ENCODE measurements around the gene TRIO.

The TRIO gene

DNA sequence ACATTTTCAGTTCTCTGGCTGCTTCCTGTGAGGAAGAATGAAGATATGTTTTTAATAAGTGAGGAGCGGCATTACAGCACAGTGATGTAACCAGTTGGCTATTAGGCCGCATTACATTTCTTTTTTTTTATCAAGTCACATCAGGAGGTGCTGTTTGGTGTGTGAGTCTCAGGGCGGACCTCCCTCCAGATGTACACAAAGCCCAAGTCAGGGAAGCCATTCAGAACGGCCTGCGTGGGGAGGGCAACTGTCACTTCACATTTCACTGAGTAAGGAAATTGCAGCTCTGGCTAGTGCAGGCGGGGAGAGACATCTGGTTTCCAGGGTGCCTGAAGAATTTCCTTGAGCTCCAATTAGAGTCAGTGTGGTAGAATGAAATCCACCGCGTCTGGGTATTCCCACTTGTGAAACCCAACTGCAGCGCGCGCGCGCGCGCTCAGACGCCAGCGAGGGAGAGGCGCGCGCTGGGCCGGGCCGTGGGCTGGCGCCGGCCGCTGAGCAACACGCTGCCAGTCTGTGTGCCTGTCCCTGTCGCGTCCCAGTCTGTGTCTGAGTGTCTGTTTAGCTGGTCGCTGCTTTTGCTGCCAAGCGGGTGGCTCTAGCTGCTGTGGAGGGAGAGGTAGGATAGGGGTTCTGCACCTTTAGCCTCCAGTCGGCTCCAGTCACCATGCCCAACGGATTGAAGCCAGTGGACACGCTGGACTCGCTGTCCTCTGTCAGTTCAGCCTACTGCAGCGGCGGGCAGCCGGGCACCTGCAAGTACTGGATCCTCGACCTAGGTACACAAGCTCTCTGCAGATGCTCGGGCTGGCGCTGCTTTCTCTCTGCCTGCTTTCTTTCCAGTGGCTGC is 297.7 kb downstream of the TRIO start:
- DNase-seq: no peak
- Mint-ChIP-seq H3K27me3 (peaks cover 6 to 31% of the 10 kb centered on the region in 2 donors), H3K4me3 (no peak overlapping the region), H3K4me1 (ENCODE audit: low read depth in 2 of 2) (peaks cover 0 to 4% of the 10 kb centered on the region in 2 donors), H3K9me3 (no peaks in the 10 kb centered on the region), H3K36me3 (ENCODE audit: insufficient read depth) (no peaks in the 10 kb centered on the region), H3K27ac (no peak overlapping the region)
- no peak for ATAC-seq (replicated peaks)

DNA sequence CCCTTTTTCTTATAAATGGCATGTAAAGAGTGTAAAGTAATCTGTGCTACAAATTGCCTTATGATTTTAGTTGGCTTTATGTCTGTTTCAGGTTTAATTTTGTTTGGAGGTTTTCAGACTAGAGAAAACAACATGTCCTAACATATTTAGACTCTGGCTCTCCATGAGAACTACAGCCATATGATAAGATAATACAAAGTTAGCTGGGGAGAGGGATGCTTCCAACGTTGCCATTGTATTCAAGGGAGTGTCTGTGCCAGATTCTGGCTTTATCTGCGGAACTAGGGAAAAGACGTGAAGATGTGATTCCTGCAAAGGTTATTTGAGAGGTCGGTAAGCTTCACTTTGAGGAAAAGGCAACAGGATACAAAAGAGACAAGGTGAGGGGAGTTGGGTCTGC is 298.5 kb downstream of the TRIO start:
- Mint-ChIP-seq H3K36me3 (ENCODE audit: insufficient read depth) (no peaks in the 10 kb centered on the region), H3K4me1 (ENCODE audit: low read depth in 2 of 2) (peaks cover 0 to 4% of the 10 kb centered on the region in 2 donors), H3K4me3 (no peak overlapping the region), H3K9me3 (no peaks in the 10 kb centered on the region), H3K27me3 (peaks cover 6 to 31% of the 10 kb centered on the region in 2 donors), H3K27ac (no peak overlapping the region)
- DNase-seq (no peak), ATAC-seq (replicated peaks) (no peak)

DNA sequence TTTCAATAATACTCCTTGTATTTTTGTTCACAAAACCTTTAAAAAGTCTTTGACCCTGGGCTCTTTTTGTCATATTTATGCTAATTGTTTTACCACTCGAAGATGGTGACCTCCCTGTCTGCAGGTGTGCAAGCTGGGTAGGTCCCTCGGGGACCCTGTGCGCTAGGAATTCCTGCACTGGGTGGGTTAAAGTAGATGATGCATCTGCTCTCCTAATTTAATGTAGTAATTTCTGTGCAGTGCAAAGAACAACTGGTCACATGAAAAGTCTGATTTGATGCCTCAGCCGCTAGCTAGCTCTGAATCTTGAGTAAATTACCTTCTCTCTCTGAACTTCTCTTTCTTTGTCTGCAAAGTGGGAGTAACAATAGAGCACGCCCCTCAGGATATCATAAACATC is 299.4 kb downstream of the TRIO start:
- Mint-ChIP-seq H3K4me1 (ENCODE audit: low read depth in 2 of 2) (peaks cover 0 to 4% of the 10 kb centered on the region in 2 donors), H3K36me3 (ENCODE audit: insufficient read depth) (no peaks in the 10 kb centered on the region), H3K4me3 (no peak overlapping the region), H3K9me3 (no peaks in the 10 kb centered on the region), H3K27ac (no peak overlapping the region), H3K27me3 (peaks cover 6 to 31% of the 10 kb centered on the region in 2 donors)
- DNase-seq (no peak), ATAC-seq (replicated peaks) (no peak)

DNA sequence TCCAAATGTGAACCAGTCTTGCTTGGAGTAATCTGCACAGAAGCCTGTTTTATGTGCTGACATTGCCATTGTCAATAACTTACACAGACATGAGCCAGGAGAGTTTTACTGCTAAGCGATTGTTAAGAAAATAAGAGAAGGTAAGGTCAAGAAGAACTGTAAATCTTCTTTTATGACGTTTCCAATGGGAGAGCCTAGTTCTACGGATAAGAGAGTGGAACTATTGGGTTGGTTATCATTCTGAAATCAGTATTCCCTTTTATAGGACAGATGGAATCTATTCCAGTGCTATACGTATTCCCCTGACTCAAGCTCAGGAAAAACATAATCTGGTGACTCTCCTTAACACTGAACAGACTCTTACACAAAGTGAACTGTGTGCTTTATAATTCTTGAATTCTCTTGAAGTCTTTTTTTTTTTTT is 300.5 kb downstream of the TRIO start:
- Mint-ChIP-seq H3K27me3 (peaks cover 0 to 26% of the 10 kb centered on the region in 2 donors), H3K4me1 (ENCODE audit: low read depth in 2 of 2) (no peaks in the 10 kb centered on the region), H3K27ac (no peak overlapping the region), H3K9me3 (no peaks in the 10 kb centered on the region), H3K4me3 (no peak overlapping the region), H3K36me3 (ENCODE audit: insufficient read depth) (no peaks in the 10 kb centered on the region)
- ATAC-seq (replicated peaks) (no peak), DNase-seq (no peak)

DNA sequence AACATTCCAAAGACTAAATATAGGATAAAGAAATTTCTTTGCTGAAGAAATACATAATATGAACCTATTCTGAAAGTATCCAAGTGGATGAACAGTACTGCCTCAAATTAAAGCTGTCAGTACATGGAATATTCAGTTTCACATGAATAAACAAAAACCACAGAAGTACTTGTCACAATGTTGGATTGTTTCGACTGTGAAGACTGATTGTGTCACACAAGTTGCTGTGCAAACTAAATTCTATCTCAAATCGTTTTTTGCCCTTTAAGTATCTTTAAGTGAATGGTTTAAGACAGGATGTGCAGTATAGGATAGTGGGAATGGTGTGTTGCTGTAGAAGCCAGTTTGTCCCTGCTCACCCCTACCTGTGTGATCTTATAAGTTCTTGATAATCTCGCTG is 301.0 kb downstream of the TRIO start:
- H3K27ac Mint-ChIP-seq: no peak overlapping the region

DNA sequence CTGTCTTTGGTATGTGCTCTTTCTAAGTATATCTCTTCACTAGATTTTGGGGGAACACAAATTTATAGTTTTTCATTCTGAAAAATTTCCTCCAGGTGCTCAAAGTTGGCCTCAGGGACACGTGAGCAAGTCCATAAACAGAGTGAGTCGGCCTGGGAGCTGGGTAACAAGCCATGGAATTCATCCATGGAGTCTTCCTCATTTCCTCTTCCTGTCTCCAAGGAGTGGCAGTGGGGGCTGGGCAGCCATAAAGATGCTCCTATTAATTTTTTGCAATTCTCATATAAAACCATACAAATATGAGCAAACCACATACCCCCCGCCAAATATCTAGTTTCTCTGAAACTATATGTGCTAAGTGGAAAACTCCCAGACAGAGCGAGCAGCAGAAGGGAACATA is 301.9 kb downstream of the TRIO start:
- ATAC-seq (replicated peaks): no peak
- Mint-ChIP-seq H3K4me1 (ENCODE audit: low read depth in 2 of 2) (peaks cover 2 to 4% of the 10 kb centered on the region in 2 donors), H3K4me3 (no peak overlapping the region), H3K9me3 (no peaks in the 10 kb centered on the region), H3K27ac (no peak overlapping the region), H3K36me3 (ENCODE audit: insufficient read depth) (peaks cover under 1% of the 10 kb centered on the region), H3K27me3 (peaks cover 0 to 22% of the 10 kb centered on the region in 2 donors)
- no peak for DNase-seq

More for the DNA sequence above, 301.0 kb downstream of the TRIO start:
- no peak overlapping the region for H3K4me3 Mint-ChIP-seq
- peaks cover 0 to 22% of the 10 kb centered on the region in 2 donors for H3K27me3 Mint-ChIP-seq
- no peaks in the 10 kb centered on the region for H3K9me3 Mint-ChIP-seq
- H3K36me3 Mint-ChIP-seq (ENCODE audit: insufficient read depth): no peaks in the 10 kb centered on the region
- H3K4me1 Mint-ChIP-seq (ENCODE audit: low read depth in 2 of 2): no peaks in the 10 kb centered on the region
- DNase-seq: no peak
- ATAC-seq (replicated peaks): no peak

DNA sequence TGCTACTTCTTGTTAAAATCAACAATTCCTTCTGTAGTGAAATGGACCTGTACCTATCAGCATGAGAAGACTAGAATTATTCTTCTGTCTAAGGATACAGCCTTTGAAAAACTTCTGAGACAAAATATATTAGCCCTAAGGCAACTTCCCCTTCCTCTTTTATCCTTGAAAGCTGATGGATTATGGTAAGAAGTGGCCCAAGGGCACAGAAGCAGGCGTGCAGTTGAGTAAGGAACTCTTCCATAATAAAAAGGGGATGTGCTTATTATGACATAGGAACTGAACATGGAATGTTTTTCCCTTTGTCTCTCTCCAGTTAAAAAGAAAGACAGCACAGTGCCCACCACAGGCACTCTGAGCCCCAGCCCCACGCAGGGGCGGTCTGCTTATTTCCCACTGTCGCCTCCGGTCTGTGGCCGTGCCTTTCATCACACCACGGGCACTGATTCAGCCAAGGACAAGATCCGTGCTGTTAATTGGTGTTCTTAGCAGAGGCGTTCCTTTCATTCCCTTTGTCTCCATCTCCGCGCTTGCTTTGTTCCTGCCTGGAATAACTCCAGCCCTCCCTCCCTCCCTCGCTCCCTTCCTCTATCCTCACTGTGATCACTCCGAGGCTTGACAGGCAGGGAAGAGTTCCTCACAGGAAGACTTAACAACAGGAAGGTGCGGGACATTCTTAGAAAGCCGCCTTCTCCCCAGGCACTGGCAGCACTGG is 302.6 kb downstream of the TRIO start:
- Mint-ChIP-seq H3K9me3 (no peaks in the 10 kb centered on the region), H3K27me3 (peaks cover 0 to 22% of the 10 kb centered on the region in 2 donors), H3K4me3 (no peak overlapping the region), H3K4me1 (ENCODE audit: low read depth in 2 of 2) (peaks cover 3 to 6% of the 10 kb centered on the region in 2 donors), H3K36me3 (ENCODE audit: insufficient read depth) (peaks cover 3% of the 10 kb centered on the region), H3K27ac (no peak overlapping the region)
- no peak for ATAC-seq (replicated peaks)
- DNase-seq: no peak

DNA sequence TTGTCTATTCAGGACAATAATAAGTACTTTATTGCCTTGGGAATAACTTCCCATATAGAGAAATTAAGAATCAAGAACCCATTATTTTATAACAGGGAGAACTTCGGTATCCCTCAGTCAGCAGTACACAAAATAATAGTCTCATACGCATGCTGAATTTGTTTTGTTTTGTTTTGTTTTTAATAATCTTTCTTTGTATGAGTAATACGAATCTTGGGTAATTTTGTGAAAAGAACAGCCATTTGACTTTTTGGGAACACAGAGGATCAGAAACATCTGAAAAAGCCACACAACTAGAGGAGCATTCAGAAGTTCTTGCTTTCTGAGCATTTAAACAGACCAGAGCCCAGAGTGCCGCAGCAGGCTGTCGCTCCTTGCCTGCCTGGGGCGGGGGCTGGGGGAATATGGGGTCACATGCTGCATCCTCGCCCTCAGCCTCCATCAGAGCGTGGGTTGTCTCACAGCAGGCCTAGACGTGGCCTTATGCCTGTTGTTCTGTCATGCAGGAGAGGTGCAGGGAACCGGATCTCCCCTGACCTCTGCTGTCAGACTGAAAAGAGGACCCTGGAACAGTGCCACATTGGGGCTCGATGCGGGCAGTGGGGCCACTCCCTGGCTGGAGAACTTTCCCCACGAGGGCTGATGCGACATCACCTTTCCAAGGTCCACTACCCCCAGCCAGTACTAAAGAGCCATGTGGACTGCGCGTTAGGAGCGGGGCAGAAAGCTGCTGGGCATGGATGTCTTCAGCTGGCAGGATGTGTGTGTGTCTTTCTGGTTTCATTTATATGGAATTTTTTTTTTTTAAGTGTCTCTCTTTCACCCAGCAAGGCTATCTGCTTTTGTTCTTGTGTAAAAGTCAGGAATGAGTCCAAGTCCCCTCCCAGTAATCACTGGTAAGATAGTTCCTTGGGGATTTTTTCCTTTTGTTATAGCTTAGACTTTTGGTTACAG is 305.1 kb downstream of the TRIO start:
- no peaks in the 10 kb centered on the region for H3K9me3 Mint-ChIP-seq
- H3K36me3 Mint-ChIP-seq (ENCODE audit: insufficient read depth): peaks cover 3% of the 10 kb centered on the region
- DNase-seq: no peak
- ATAC-seq (replicated peaks): no peak
- H3K4me3 Mint-ChIP-seq: no peak overlapping the region
- H3K4me1 Mint-ChIP-seq (ENCODE audit: low read depth in 2 of 2): peaks cover 3 to 6% of the 10 kb centered on the region in 2 donors
- peaks cover 0 to 7% of the 10 kb centered on the region in 2 donors for H3K27me3 Mint-ChIP-seq
- peak overlapping the region in 1 of 2 donors; percentile 25 for H3K27ac Mint-ChIP-seq

DNA sequence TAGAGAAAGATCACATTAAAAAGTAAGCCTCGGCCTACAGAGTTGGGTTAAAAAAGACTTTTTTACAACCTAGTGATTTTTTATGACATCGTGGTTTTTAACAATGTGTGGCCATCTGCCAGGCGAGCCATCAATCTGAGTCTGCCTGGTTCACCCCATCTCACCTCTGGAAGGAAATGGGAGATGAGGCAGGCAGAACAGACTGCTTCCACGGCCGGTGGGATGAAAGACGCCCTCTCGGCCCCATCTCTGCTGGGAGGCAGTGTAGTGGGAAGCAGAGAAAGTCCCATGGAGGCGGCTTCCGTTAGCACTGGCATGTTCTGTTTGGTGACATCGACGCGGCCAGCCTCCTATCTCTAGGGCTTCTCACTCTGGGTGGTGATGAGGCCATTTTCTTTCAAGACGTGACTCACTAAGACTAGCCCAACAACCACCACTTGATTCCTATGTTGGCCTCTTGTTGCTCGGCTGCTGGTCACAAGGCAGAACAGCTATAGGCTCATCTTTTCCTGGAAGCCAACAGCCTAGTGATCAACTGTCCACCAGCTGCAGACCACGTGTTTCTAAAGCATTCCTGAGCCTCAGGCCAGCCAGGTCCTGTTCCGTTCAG is 306.0 kb downstream of the TRIO start:
- no peak overlapping the region for H3K4me3 Mint-ChIP-seq
- H3K9me3 Mint-ChIP-seq: no peaks in the 10 kb centered on the region
- DNase-seq (no peak), ATAC-seq (replicated peaks) (no peak)
- H3K27ac Mint-ChIP-seq: no peak overlapping the region
- peaks cover 3% of the 10 kb centered on the region for H3K36me3 Mint-ChIP-seq (ENCODE audit: insufficient read depth)
- H3K4me1 Mint-ChIP-seq (ENCODE audit: low read depth in 2 of 2): peaks cover 3 to 6% of the 10 kb centered on the region in 2 donors
- peaks cover 0 to 7% of the 10 kb centered on the region in 2 donors for H3K27me3 Mint-ChIP-seq

DNA sequence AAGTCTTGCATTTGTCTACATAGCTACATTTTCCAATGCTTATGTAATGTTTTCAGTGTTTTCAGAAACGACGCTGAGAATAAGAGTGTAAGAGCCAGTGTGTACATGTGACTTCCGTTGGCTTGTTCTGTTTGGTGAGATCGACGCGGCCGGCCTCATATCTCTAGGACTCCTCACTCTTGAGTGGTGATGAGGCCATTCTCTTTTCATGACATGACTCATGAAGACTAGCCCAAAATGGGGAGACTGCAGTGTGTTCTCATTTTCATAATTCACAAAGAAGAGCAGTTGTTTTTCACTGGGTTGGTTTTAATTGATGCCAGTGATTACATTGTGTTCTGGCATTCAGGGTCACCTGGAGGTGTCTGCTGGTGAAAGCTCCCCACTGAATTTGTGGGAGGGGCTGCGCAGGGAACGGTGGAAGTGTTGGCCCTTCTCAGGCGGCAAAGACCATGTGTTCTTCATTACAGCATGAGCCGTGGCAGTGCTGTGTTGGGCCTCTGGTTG is 306.9 kb downstream of the TRIO start:
- Mint-ChIP-seq H3K27ac (peak overlapping the region in 1 of 2 donors; percentile 42), H3K27me3 (peaks cover 0 to 5% of the 10 kb centered on the region in 2 donors), H3K36me3 (ENCODE audit: insufficient read depth) (peaks cover 6% of the 10 kb centered on the region), H3K4me3 (no peak overlapping the region), H3K4me1 (ENCODE audit: low read depth in 2 of 2) (peaks cover 3 to 6% of the 10 kb centered on the region in 2 donors), H3K9me3 (no peaks in the 10 kb centered on the region)
- ATAC-seq (replicated peaks) (peak; percentile 33), DNase-seq (no peak)

DNA sequence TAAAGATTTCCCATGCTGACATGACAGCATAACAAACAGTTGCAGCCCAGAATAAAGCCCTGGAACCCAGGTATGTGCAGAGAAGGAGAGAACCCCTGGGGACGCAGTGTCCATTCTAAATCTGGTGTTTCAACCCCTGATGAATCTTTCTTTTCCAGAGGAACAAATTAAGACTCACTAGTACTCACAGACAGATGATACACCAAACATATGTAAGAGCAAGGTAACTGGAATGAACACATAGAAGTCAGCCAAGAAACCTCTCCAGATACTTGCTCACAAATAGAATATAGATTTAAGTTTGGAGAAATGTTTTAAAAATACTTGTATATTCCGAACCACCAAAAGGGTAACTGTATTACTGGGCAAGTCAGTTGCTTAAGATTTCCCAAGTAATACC is 307.6 kb downstream of the TRIO start:
- H3K9me3 Mint-ChIP-seq: no peaks in the 10 kb centered on the region
- peaks cover 3 to 6% of the 10 kb centered on the region in 2 donors for H3K4me1 Mint-ChIP-seq (ENCODE audit: low read depth in 2 of 2)
- no peak overlapping the region for H3K4me3 Mint-ChIP-seq
- ATAC-seq (replicated peaks) (no peak), DNase-seq (no peak)
- H3K27ac Mint-ChIP-seq: no peak overlapping the region
- peaks cover 7% of the 10 kb centered on the region for H3K36me3 Mint-ChIP-seq (ENCODE audit: insufficient read depth)
- no peaks in the 10 kb centered on the region for H3K27me3 Mint-ChIP-seq

DNA sequence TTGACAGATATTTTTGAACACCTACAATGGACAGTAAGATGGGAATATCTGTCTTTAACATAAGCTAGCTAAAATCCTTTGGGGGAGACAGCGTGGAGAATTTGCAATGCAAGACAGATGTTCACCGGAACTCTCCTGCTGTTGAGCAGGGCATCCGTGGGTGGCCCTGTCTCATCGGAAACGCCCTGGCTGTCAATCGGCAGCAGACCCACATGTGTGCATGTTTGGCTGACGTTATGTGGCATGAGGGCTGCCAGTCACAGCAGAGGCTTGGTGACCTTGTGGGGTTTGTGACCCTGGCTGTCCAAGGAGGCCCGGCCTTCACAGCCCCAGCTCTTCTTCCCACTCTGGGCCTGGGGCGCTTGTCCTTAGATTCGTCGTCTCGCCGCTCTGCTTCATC is 308.7 kb downstream of the TRIO start:
- H3K4me3 Mint-ChIP-seq: no peak overlapping the region
- H3K27ac Mint-ChIP-seq: no peak overlapping the region
- no peaks in the 10 kb centered on the region for H3K9me3 Mint-ChIP-seq
- H3K36me3 Mint-ChIP-seq (ENCODE audit: insufficient read depth): peaks cover 7% of the 10 kb centered on the region
- no peaks in the 10 kb centered on the region for H3K27me3 Mint-ChIP-seq
- ATAC-seq (replicated peaks): no peak
- no peak for DNase-seq
- peaks cover 3 to 6% of the 10 kb centered on the region in 2 donors for H3K4me1 Mint-ChIP-seq (ENCODE audit: low read depth in 2 of 2)

Measured in effector memory CD8-positive, alpha-beta T cell (primary cell).